ENCODE results near the gene STAM.

STAM gene

GRCh38 chr10:17743437-17743836, 99.5 kb downstream of the STAM start:
- POLR2A ChIA-PET: no interaction called here
- TF ChIP-seq CTBP1 (IDR thresholded peaks at IDR 0.05; ENCODE audit: borderline replicate concordance) (no peak), FOXA1 (IDR thresholded peaks at IDR 0.05) (no peak), FOXK2 (IDR thresholded peaks at IDR 0.05) (no peak), PKNOX1 (IDR thresholded peaks at IDR 0.05) (no peak), SUZ12 (IDR thresholded peaks at IDR 0.05) (no peak), LEF1 (IDR thresholded peaks at IDR 0.05; ENCODE audit: borderline replicate concordance) (no peak), SP1 (IDR thresholded peaks at IDR 0.05) (no peak), L3MBTL2 (conservative IDR thresholded peaks at IDR 0.05) (no peak)
- CTCF ChIA-PET: interaction anchor here (0.7 kb wide), 1 partner anchor 658 kb away, joined by 6 read pairs; no protein-coding TSS in a partner anchor
- no peak for DNase-seq (ENCODE audit: extremely low spot score)

- POLR2A ChIA-PET: no interaction called here
- no peak for DNase-seq (ENCODE audit: extremely low spot score)
- CTCF ChIA-PET: no interaction called here
- TF ChIP-seq FOXM1 (IDR thresholded peaks at IDR 0.05; ENCODE audit: borderline replicate concordance) (no peak), L3MBTL2 (conservative IDR thresholded peaks at IDR 0.05) (no peak), SUZ12 (IDR thresholded peaks at IDR 0.05) (no peak), FOXK2 (IDR thresholded peaks at IDR 0.05) (no peak), TARDBP (IDR thresholded peaks at IDR 0.05) (no peak), HDGF (IDR thresholded peaks at IDR 0.05; ENCODE audit: borderline replicate concordance) (no peak), SP1 (IDR thresholded peaks at IDR 0.05) (no peak), ELF4 (IDR thresholded peaks at IDR 0.05) (no peak), FOXA1 (IDR thresholded peaks at IDR 0.05) (no peak), BHLHE40 (IDR thresholded peaks at IDR 0.05; ENCODE audit: borderline replicate concordance) (no peak), ZNF384 (IDR thresholded peaks at IDR 0.05) (no peak)
Measured at GRCh38 chr10:17744341-17744861, 100.5 kb downstream of the STAM start.

- DNase-seq (ENCODE audit: extremely low spot score): no peak
- ChIA-PET POLR2A (no interaction called here), CTCF (no interaction called here)
- TF ChIP-seq CTBP1 (IDR thresholded peaks at IDR 0.05; ENCODE audit: borderline replicate concordance) (no peak), BHLHE40 (IDR thresholded peaks at IDR 0.05; ENCODE audit: borderline replicate concordance) (no peak), ARNT (IDR thresholded peaks at IDR 0.05) (no peak), PKNOX1 (IDR thresholded peaks at IDR 0.05) (no peak), NFRKB (IDR thresholded peaks at IDR 0.05) (no peak), HDGF (IDR thresholded peaks at IDR 0.05; ENCODE audit: borderline replicate concordance) (no peak), ZNF384 (IDR thresholded peaks at IDR 0.05) (no peak), LEF1 (IDR thresholded peaks at IDR 0.05; ENCODE audit: borderline replicate concordance) (no peak), FOXK2 (IDR thresholded peaks at IDR 0.05) (no peak), SP1 (IDR thresholded peaks at IDR 0.05) (no peak), FOXA1 (IDR thresholded peaks at IDR 0.05) (no peak), ELF4 (IDR thresholded peaks at IDR 0.05) (no peak), TARDBP (IDR thresholded peaks at IDR 0.05) (no peak), FOXM1 (IDR thresholded peaks at IDR 0.05; ENCODE audit: borderline replicate concordance) (no peak), L3MBTL2 (conservative IDR thresholded peaks at IDR 0.05) (no peak), SUZ12 (IDR thresholded peaks at IDR 0.05) (no peak)
Measured at GRCh38 chr10:17747883-17748550, 104.1 kb downstream of the STAM start.

GRCh38 chr10:17749890-17750289, 105.9 kb downstream of the STAM start:
- ChIA-PET CTCF (no interaction called here), POLR2A (no interaction called here)
- no peak for DNase-seq (ENCODE audit: extremely low spot score)
- TF ChIP-seq ARNT (IDR thresholded peaks at IDR 0.05): no peak
- no peak for TF ChIP-seq BHLHE40 (IDR thresholded peaks at IDR 0.05; ENCODE audit: borderline replicate concordance)

GRCh38 chr10:17751781-17752445, 108.0 kb downstream of the STAM start, which contains the start of gene TMEM236:
TMEM236 (plus strand) TSS chr10:17752201; CDS start chr10:17752296, 95 bp downstream.
- ChIA-PET POLR2A (no interaction called here), CTCF (interaction anchor here (0.6 kb wide), 1 partner anchor 475 kb away, joined by 6 read pairs; no protein-coding TSS in a partner anchor)
- no peak for TF ChIP-seq FOXM1 (IDR thresholded peaks at IDR 0.05; ENCODE audit: borderline replicate concordance)
- TF ChIP-seq BHLHE40 (IDR thresholded peaks at IDR 0.05; ENCODE audit: borderline replicate concordance): no peak
- no peak for TF ChIP-seq FOXA1 (IDR thresholded peaks at IDR 0.05)
- TF ChIP-seq PKNOX1 (IDR thresholded peaks at IDR 0.05): no peak
- no peak for DNase-seq (ENCODE audit: extremely low spot score)

GRCh38 chr10:17756557-17757217, 112.7 kb downstream of the STAM start:
- TF ChIP-seq ARNT (IDR thresholded peaks at IDR 0.05) (no peak), HDGF (IDR thresholded peaks at IDR 0.05; ENCODE audit: borderline replicate concordance) (no peak), CTBP1 (IDR thresholded peaks at IDR 0.05; ENCODE audit: borderline replicate concordance) (no peak), NFRKB (IDR thresholded peaks at IDR 0.05) (no peak), FOXA1 (IDR thresholded peaks at IDR 0.05) (no peak), ZNF384 (IDR thresholded peaks at IDR 0.05) (no peak), FOXK2 (IDR thresholded peaks at IDR 0.05) (no peak), ELF4 (IDR thresholded peaks at IDR 0.05) (no peak), L3MBTL2 (conservative IDR thresholded peaks at IDR 0.05) (no peak), SP1 (IDR thresholded peaks at IDR 0.05) (no peak), FOXM1 (IDR thresholded peaks at IDR 0.05; ENCODE audit: borderline replicate concordance) (no peak), PKNOX1 (IDR thresholded peaks at IDR 0.05) (no peak), LEF1 (IDR thresholded peaks at IDR 0.05; ENCODE audit: borderline replicate concordance) (no peak), SUZ12 (IDR thresholded peaks at IDR 0.05) (no peak), BHLHE40 (IDR thresholded peaks at IDR 0.05; ENCODE audit: borderline replicate concordance) (no peak), TARDBP (IDR thresholded peaks at IDR 0.05) (no peak)
- DNase-seq (ENCODE audit: extremely low spot score): no peak
- ChIA-PET CTCF (no interaction called here), POLR2A (interaction anchor here (0.9 kb wide), 1 partner anchor 113 kb away, joined by 4 read pairs; the partner anchor contains the start of gene STAM)

Measured in HEK293T (cell line).